GM12891 (cell line): ENCODE measurements around the gene CTNNA3.

ENCODE experiments used
- DNase-seq: peaks from one replicate; pipeline ENCODE4 v3.0.0; 2011; ENCODE audit warnings: low spot score; ENCODE audit not compliant: insufficient read length
- FAIRE-seq: peaks from 2 replicates; lab custom pipeline; 2011; peaks lifted over from hg19 to GRCh38; lab: Jason Lieb, UNC
- PAX5 ChIP-seq: IDR thresholded peaks from 2 replicates; pipeline ENCODE4 v1.6.1; 2011; ENCODE audit warnings: low read length, moderate library complexity, mild to moderate bottlenecking; ENCODE audit not compliant: insufficient read depth, severe bottlenecking
- POLR2A ChIP-seq: IDR thresholded peaks from 2 replicates; pipeline ENCODE4 v1.6.1; 2011; ENCODE audit warnings: low read depth, low read length, control low read depth
- POLR2AphosphoS5 ChIP-seq: IDR thresholded peaks from 2 replicates; pipeline ENCODE4 v1.6.1; 2011; ENCODE audit warnings: low read depth, low read length, control low read depth
- POU2F2 ChIP-seq: IDR thresholded peaks from 2 replicates; pipeline ENCODE4 v1.6.1; 2011; ENCODE audit warnings: low read depth, mild to moderate bottlenecking, control low read depth, low read length, moderate library complexity
- SPI1 ChIP-seq: IDR thresholded peaks from 2 replicates; pipeline ENCODE4 v1.6.1; 2011; ENCODE audit warnings: low read depth, low read length, control low read depth
- TAF1 ChIP-seq: IDR thresholded peaks from 2 replicates; pipeline ENCODE4 v1.6.1; 2011; ENCODE audit warnings: low read depth, low read length, control low read depth

Gene CTNNA3

GRCh38 chr10:66162560-66163143 is 1533.3 kb downstream of the CTNNA3 start:
- FAIRE-seq: no peak
- DNase-seq: no peak
- TF ChIP-seq POLR2AphosphoS5 (no peak), POLR2A (no peak), TAF1 (no peak), POU2F2 (no peak)

- DNase-seq: no peak
- no peak for TF ChIP-seq TAF1
- TF ChIP-seq SPI1: no peak
- no peak for TF ChIP-seq POLR2AphosphoS5
- no peak for TF ChIP-seq POLR2A
- no peak for TF ChIP-seq POU2F2
- no peak for TF ChIP-seq PAX5
- FAIRE-seq: no peak
Measured at GRCh38 chr10:66151346-66151745, 1544.6 kb downstream of the CTNNA3 start.

- no peak for DNase-seq
- no peak for FAIRE-seq
- no peak for TF ChIP-seq POLR2A
- TF ChIP-seq TAF1: no peak
- TF ChIP-seq PAX5: no peak
- TF ChIP-seq SPI1: no peak
- no peak for TF ChIP-seq POU2F2
- TF ChIP-seq POLR2AphosphoS5: no peak
Measured at GRCh38 chr10:66148312-66148711, 1547.7 kb downstream of the CTNNA3 start.

- DNase-seq (no peak), FAIRE-seq (no peak)
- TF ChIP-seq POLR2AphosphoS5 (no peak), PAX5 (no peak), TAF1 (no peak), SPI1 (no peak), POLR2A (no peak), POU2F2 (no peak)
Measured at GRCh38 chr10:66144016-66144415, 1552.0 kb downstream of the CTNNA3 start.

GRCh38 chr10:66102756-66103155 is 1593.2 kb downstream of the CTNNA3 start:
- FAIRE-seq (no peak), DNase-seq (no peak)
- TF ChIP-seq POU2F2: no peak
- no peak for TF ChIP-seq SPI1
- TF ChIP-seq PAX5: no peak
- no peak for TF ChIP-seq POLR2AphosphoS5
- TF ChIP-seq POLR2A: no peak
- TF ChIP-seq TAF1: no peak

GRCh38 chr10:66098595-66099480 is 1597.2 kb downstream of the CTNNA3 start:
- no peak for FAIRE-seq
- no peak for DNase-seq
- TF ChIP-seq POLR2A: no peak
- no peak for TF ChIP-seq TAF1
- no peak for TF ChIP-seq POU2F2
- no peak for TF ChIP-seq SPI1
- no peak for TF ChIP-seq POLR2AphosphoS5
- no peak for TF ChIP-seq PAX5

- FAIRE-seq: no peak
- TF ChIP-seq PAX5 (no peak), POLR2A (no peak), TAF1 (no peak), POLR2AphosphoS5 (no peak), POU2F2 (no peak), SPI1 (no peak)
- no peak for DNase-seq
Measured at GRCh38 chr10:66095610-66096009, 1600.4 kb downstream of the CTNNA3 start.

- no peak for FAIRE-seq
- TF ChIP-seq SPI1 (no peak), TAF1 (no peak), POLR2A (no peak), POU2F2 (no peak), POLR2AphosphoS5 (no peak), PAX5 (no peak)
- DNase-seq: no peak
Measured at GRCh38 chr10:66085906-66086305, 1610.1 kb downstream of the CTNNA3 start.

- FAIRE-seq: no peak
- TF ChIP-seq TAF1 (no peak), PAX5 (no peak)
- no peak for DNase-seq
Measured at GRCh38 chr10:66071907-66072306, 1624.1 kb downstream of the CTNNA3 start.

- DNase-seq (no peak), FAIRE-seq (no peak)
- TF ChIP-seq SPI1 (no peak), TAF1 (no peak), POLR2AphosphoS5 (no peak), POLR2A (no peak), POU2F2 (no peak), PAX5 (no peak)
Measured at GRCh38 chr10:66058594-66058993, 1637.4 kb downstream of the CTNNA3 start.
